DND-41 (cell line): ENCODE measurements around the gene GPRIN2.

Experiments
- ATAC-seq: fragments of 200-7000 bp; cut with Tn5 transposase; 3 replicates; pipeline ENCODE4 v1.9.1; 2021; ENCODE audit warnings: low read depth; ENCODE audit not compliant: insufficient read depth
- DNase-seq: peaks from one replicate; pipeline ENCODE4 v3.0.0-alpha.2; 2020
- H2AFZ ChIP-seq: 2 replicates; pipeline ENCODE4 v1.6.0; 2012; ENCODE audit warnings: low read depth, low read length
- H3K27ac ChIP-seq: 2 replicates; pipeline ENCODE4 v1.5.1; 2012; ENCODE audit warnings: low read length, inconsistent platforms
- H3K27me3 ChIP-seq: fragments of 200-600 bp; sonication (generic); 2 replicates; pipeline ENCODE4 v1.6.0; 2012; ENCODE audit warnings: low read length, mild to moderate bottlenecking, inconsistent platforms; ENCODE audit not compliant: insufficient read depth, poor library complexity
- H3K36me3 ChIP-seq: 2 replicates; pipeline ENCODE4 v1.5.1; 2012; ENCODE audit warnings: low read length, inconsistent platforms; ENCODE audit not compliant: insufficient read depth
- H3K4me1 ChIP-seq: 2 replicates; pipeline ENCODE4 v1.5.1; 2012; ENCODE audit warnings: mild to moderate bottlenecking, low read length; ENCODE audit not compliant: insufficient read depth
- H3K4me2 ChIP-seq: 2 replicates; pipeline ENCODE4 v1.6.0; 2012; ENCODE audit warnings: mild to moderate bottlenecking, moderate library complexity, low read length, inconsistent platforms; ENCODE audit not compliant: insufficient read depth
- H3K4me3 ChIP-seq, 2 experiments: fragments of 200-600 bp in 1 of 2; shearing (Covaris generic) in 1 of 2; 2 replicates each; pipeline ENCODE4 v1.5.1; 2012 to 2016; ENCODE audit warnings: inconsistent platforms in 2 of 2, low read length in 2 of 2, mild to moderate bottlenecking in 2 of 2, low read depth in 1 of 2, moderate library complexity in 1 of 2
- H3K79me2 ChIP-seq: 2 replicates; pipeline ENCODE4 v1.6.0; 2012; ENCODE audit warnings: low read length, inconsistent platforms; ENCODE audit not compliant: insufficient read depth
- H3K9ac ChIP-seq: 2 replicates; pipeline ENCODE4 v1.6.0; 2012; ENCODE audit warnings: low read depth, mild to moderate bottlenecking, inconsistent platforms, low read length, moderate library complexity
- H3K9me3 ChIP-seq: 2 replicates; pipeline ENCODE4 v1.5.1; 2012; ENCODE audit warnings: low read length, moderate library complexity, mild to moderate bottlenecking, inconsistent platforms; ENCODE audit not compliant: insufficient read depth, severe bottlenecking
- H4K20me1 ChIP-seq: 2 replicates; pipeline ENCODE4 v1.6.0; 2012; ENCODE audit warnings: low read length; ENCODE audit not compliant: insufficient read depth
- CTCF ChIP-seq: IDR thresholded peaks from 2 replicates; pipeline ENCODE4 v1.5.1; 2012; ENCODE audit warnings: borderline replicate concordance, low read length, moderate library complexity, mild to moderate bottlenecking; ENCODE audit not compliant: poor library complexity, severe bottlenecking; ENCODE audit errors: extremely low read depth
- EZH2 ChIP-seq: IDR thresholded peaks from 3 replicates; pipeline ENCODE4 v1.6.1; 2012; ENCODE audit warnings: borderline replicate concordance, low read depth, mild to moderate bottlenecking, moderate library complexity, low read length, inconsistent platforms; ENCODE audit not compliant: severe bottlenecking

Gene GPRIN2

GRCh38 chr10:46523962-46524471 is 32.4 kb downstream of the GPRIN2 start:
- ATAC-seq (no peak), DNase-seq (no peak)
- peaks cover 3% of the 10 kb centered on the region; the same call in 1 of the 2 replicates for H3K4me1 ChIP-seq
- no peak overlapping the region for H3K4me3 ChIP-seq
- no peak overlapping the region for H3K9ac ChIP-seq
- TF ChIP-seq EZH2 (no peak), CTCF (no peak)
- H3K27me3 ChIP-seq: peaks cover 9% of the 10 kb centered on the region
- H3K79me2 ChIP-seq: no peaks in the 10 kb centered on the region
- H3K9me3 ChIP-seq: no peaks in the 10 kb centered on the region
- H3K36me3 ChIP-seq: no peaks in the 10 kb centered on the region
- no peaks in the 10 kb centered on the region for H4K20me1 ChIP-seq
- H2AFZ ChIP-seq: no peak overlapping the region
- H3K4me2 ChIP-seq: no peak overlapping the region
- no peak overlapping the region for H3K27ac ChIP-seq

- no peaks in the 10 kb centered on the region for H3K36me3 ChIP-seq
- no peak overlapping the region for H2AFZ ChIP-seq
- H3K27ac ChIP-seq: no peak overlapping the region
- no peaks in the 10 kb centered on the region for H3K9me3 ChIP-seq
- H3K4me2 ChIP-seq: no peak overlapping the region
- no peak for ATAC-seq
- peaks cover 3% of the 10 kb centered on the region; the same call in 1 of the 2 replicates for H3K4me1 ChIP-seq
- H4K20me1 ChIP-seq: no peaks in the 10 kb centered on the region
- no peak overlapping the region for H3K9ac ChIP-seq
- no peaks in the 10 kb centered on the region for H3K79me2 ChIP-seq
- DNase-seq: no peak
- TF ChIP-seq EZH2: no peak
- TF ChIP-seq CTCF: no peak
- H3K27me3 ChIP-seq: peaks cover 9% of the 10 kb centered on the region
- H3K4me3 ChIP-seq: no peak overlapping the region
Measured at GRCh38 chr10:46523119-46523961, 33.1 kb downstream of the GPRIN2 start.

- Histone ChIP-seq H4K20me1 (no peaks in the 10 kb centered on the region), H3K27me3 (peaks cover 9% of the 10 kb centered on the region), H3K9me3 (no peaks in the 10 kb centered on the region), H3K4me3 (no peak overlapping the region), H3K4me2 (no peak overlapping the region), H3K27ac (no peak overlapping the region), H2AFZ (no peak overlapping the region), H3K9ac (no peak overlapping the region), H3K79me2 (no peaks in the 10 kb centered on the region), H3K4me1 (peaks cover 3% of the 10 kb centered on the region; the same call in 1 of the 2 replicates), H3K36me3 (no peaks in the 10 kb centered on the region)
- ATAC-seq: no peak
- no peak for DNase-seq
- TF ChIP-seq EZH2: no peak
- TF ChIP-seq CTCF: no peak
Measured at GRCh38 chr10:46522295-46523118, 34.0 kb downstream of the GPRIN2 start.
